ENCODE data around the gene XPR1.
A peak's percentile ranks its signal among the peaks of the same experiment; 100 is the strongest.

The XPR1 gene

DNA sequence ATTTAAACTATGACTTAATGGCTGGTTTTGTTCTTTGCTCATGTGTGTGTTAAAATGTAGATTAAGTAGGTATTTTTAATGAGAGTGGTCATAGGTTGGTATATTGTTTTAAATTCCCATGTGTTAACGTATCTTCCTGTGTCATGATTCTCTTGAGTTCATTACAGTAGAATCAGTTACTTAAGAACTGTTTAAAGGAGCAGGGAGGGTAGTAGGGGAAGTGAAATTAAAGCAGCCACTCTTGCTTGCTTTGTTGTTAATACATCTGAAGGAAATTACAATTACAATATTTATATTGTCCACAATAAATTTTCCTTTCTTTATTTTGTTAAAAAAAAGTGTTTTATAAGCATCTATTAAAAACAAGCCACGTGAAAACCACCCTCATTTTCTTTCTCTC, 161.6 kb downstream of the XPR1 start:
- Mint-ChIP-seq H3K9me3 (no peaks in the 10 kb centered on the region), H3K27me3 (ENCODE audit: low read depth, poor library complexity) (no peaks in the 10 kb centered on the region), H3K4me1 (no peaks in the 10 kb centered on the region), H3K36me3 (ENCODE audit: low read depth) (peaks cover 14% of the 10 kb centered on the region), H3K27ac (no peak overlapping the region), H3K4me3 (no peak overlapping the region)
- no peak for DNase-seq
- TF ChIP-seq CTCF (IDR thresholded peaks at IDR 0.05): no peak

DNA sequence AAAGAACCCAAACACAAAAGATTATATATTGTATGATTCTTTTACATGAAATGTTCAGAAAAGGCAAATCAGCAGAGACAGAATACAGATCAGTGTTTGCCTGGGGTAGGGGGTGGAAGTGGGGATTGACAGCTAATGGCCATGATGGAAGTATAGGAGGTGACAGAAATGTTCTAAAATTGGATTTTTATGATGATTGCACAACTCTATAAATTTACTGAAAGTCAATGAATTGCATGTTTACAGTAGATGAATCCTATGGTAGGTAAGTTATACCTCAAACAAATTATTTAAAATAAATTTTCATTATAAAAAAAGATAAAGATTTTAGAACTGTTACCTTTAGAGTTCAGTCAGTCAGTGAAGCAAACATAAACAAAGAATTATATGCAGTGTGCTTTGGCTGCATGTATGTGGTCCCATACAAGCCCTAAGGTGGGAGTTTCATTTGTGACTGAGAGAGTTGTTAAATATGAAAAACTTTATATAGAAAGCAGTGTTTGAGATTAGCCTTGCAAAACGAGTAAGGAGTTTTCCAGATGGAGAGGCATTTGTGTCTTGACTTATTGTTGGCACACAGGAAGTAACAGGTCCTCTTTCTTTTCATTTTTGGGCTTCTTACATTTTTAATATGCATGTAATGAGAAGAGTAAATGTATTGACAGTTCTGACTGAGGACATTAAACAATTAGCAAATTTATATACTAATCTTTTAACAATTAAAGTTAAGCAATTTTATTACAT, 165.2 kb downstream of the XPR1 start:
- no peaks in the 10 kb centered on the region for H3K36me3 Mint-ChIP-seq (ENCODE audit: low read depth)
- H3K27me3 Mint-ChIP-seq (ENCODE audit: low read depth, poor library complexity): no peaks in the 10 kb centered on the region
- DNase-seq: no peak
- H3K9me3 Mint-ChIP-seq: no peaks in the 10 kb centered on the region
- TF ChIP-seq CTCF (IDR thresholded peaks at IDR 0.05): no peak
- H3K4me3 Mint-ChIP-seq: no peak overlapping the region
- no peak overlapping the region for H3K27ac Mint-ChIP-seq
- no peaks in the 10 kb centered on the region for H3K4me1 Mint-ChIP-seq

DNA sequence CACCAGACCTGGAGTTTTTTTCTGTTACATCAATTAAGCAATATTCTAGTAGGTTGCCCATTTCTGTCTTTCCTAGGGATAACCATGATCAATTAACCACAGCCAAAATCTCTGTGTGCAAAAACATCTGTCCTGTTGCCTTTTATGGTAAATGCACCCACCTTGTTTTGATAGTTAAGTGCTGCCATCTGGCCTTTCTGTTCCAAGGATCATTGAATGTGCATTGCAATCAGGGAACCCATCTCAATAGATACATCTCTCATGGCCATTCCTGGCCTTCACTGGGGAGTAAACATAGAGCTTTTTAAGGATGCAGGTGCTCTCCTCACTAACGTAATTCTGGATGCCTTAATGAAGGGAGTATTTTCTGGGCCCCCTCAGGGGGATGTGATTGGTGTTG, 169.1 kb downstream of the XPR1 start:
- no peaks in the 10 kb centered on the region for H3K9me3 Mint-ChIP-seq
- H3K27me3 Mint-ChIP-seq (ENCODE audit: low read depth, poor library complexity): peaks cover 3% of the 10 kb centered on the region
- no peak for TF ChIP-seq CTCF (IDR thresholded peaks at IDR 0.05)
- no peak for DNase-seq
- peak overlapping the region; percentile 77 for H3K27ac Mint-ChIP-seq
- H3K36me3 Mint-ChIP-seq (ENCODE audit: low read depth): no peaks in the 10 kb centered on the region
- H3K4me3 Mint-ChIP-seq: no peak overlapping the region
- H3K4me1 Mint-ChIP-seq: no peaks in the 10 kb centered on the region

- no peak for TF ChIP-seq CTCF (IDR thresholded peaks at IDR 0.05)
- Mint-ChIP-seq H3K27ac (no peak overlapping the region), H3K4me3 (no peak overlapping the region), H3K36me3 (ENCODE audit: low read depth) (peaks cover 15% of the 10 kb centered on the region), H3K4me1 (no peaks in the 10 kb centered on the region), H3K27me3 (ENCODE audit: low read depth, poor library complexity) (peaks cover 3% of the 10 kb centered on the region), H3K9me3 (peaks cover 1% of the 10 kb centered on the region)
- DNase-seq: no peak
These were observed 171.0 kb downstream of the XPR1 start for GRCh38 chr1:180802813-180803212.

DNA sequence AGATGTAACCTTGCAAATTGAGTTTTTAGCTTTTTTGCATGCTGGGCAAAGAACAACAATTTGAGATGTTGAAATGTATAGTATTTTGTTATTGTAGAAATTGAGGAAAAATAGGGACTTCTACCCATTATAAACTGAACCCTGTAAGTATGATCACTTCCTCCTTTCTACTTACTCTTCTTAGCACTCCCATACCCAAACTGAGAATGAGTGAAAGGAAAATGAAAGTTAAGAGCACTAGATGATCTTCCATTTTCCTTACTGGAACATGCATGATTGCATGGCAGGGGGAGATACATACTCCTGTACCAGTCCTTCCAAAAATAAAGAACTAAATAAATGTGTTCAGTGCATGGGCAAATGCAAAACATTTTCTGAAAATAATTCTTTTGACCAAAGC, 173.5 kb downstream of the XPR1 start:
- no peak for TF ChIP-seq CTCF (IDR thresholded peaks at IDR 0.05)
- no peak overlapping the region for H3K27ac Mint-ChIP-seq
- H3K9me3 Mint-ChIP-seq: peaks cover 6% of the 10 kb centered on the region
- H3K27me3 Mint-ChIP-seq (ENCODE audit: low read depth, poor library complexity): peaks cover 3% of the 10 kb centered on the region
- peaks cover 34% of the 10 kb centered on the region for H3K36me3 Mint-ChIP-seq (ENCODE audit: low read depth)
- H3K4me1 Mint-ChIP-seq: no peaks in the 10 kb centered on the region
- no peak for DNase-seq
- H3K4me3 Mint-ChIP-seq: no peak overlapping the region

DNA sequence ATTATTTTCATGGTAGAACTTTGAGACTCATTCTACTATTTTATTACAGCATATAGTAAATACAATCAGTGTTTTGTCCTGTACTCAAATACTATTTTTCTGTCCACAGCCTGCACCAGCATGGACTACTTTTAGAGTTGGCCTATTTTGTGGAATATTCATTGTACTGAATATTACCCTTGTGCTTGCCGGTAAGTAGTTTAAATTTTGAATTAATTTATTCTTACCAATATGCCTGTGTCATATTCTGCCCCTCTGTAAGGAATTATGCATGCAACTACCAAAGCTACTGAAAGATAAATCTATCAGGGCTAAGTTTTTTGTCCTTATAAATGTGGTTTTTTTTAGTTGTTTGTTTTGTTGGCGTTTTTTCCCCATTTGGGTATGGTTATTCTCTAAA, 179.5 kb downstream of the XPR1 start:
- Mint-ChIP-seq H3K36me3 (ENCODE audit: low read depth) (peaks cover 54% of the 10 kb centered on the region), H3K4me3 (no peak overlapping the region), H3K4me1 (peaks cover 19% of the 10 kb centered on the region), H3K27ac (no peak overlapping the region), H3K27me3 (ENCODE audit: low read depth, poor library complexity) (no peaks in the 10 kb centered on the region), H3K9me3 (peaks cover 6% of the 10 kb centered on the region)
- DNase-seq: no peak
- TF ChIP-seq CTCF (IDR thresholded peaks at IDR 0.05): no peak
